ENCODE measurements around the gene SYNGR3.

SYNGR3 gene

DNA sequence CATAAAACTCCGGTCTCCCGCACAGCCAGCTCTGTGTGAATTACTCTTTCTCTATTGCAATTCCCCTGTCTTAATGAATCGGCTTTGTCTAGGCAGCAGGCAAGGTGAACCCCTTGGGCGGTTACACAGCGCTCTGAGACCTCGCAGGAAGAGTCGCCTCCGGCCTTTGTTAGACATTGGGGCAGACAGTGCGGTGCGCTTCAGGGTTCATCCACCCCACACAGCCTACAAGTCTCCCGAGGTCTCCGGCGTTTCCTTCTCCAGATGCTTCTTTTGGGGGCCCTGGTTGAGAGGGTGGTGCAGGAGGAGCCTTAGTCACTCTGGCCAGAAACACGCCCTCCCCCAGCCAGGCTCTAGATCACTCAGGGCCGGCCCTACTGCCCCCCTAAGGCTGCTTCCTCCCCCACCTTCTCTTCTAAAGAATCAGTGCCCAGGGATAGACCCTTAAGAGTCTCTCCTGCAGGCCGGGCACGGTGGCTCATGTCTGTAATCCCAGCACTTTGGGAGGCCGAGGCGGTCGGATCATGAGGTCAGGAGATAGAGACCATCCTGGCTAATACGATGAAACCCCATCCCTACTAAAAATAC, 45.1 kb upstream of the SYNGR3 start:
- no peak overlapping the region for H3K4me3 ChIP-seq (ENCODE audit: low read depth, low read length)
- no peak for DNase-seq (ENCODE audit: low read depth)
- TF ChIP-seq, protein P1, sequence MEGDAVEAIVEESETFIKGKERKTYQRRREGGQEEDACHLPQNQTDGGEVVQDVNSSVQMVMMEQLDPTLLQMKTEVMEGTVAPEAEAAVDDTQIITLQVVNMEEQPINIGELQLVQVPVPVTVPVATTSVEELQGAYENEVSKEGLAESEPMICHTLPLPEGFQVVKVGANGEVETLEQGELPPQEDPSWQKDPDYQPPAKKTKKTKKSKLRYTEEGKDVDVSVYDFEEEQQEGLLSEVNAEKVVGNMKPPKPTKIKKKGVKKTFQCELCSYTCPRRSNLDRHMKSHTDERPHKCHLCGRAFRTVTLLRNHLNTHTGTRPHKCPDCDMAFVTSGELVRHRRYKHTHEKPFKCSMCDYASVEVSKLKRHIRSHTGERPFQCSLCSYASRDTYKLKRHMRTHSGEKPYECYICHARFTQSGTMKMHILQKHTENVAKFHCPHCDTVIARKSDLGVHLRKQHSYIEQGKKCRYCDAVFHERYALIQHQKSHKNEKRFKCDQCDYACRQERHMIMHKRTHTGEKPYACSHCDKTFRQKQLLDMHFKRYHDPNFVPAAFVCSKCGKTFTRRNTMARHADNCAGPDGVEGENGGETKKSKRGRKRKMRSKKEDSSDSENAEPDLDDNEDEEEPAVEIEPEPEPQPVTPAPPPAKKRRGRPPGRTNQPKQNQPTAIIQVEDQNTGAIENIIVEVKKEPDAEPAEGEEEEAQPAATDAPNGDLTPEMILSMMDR (IDR thresholded peaks at IDR 0.05; ENCODE audit: control insufficient read depth, extremely low read depth, insufficient read depth): no peak

GRCh38 chr16:1945559-1946391, 44.0 kb upstream of the SYNGR3 start:
- no peak for DNase-seq (ENCODE audit: low read depth)
- no peak overlapping the region for H3K4me3 ChIP-seq (ENCODE audit: low read depth, low read length)
- TF ChIP-seq, protein P1 (IDR thresholded peaks at IDR 0.05; ENCODE audit: control insufficient read depth, extremely low read depth, insufficient read depth): no peak

DNA sequence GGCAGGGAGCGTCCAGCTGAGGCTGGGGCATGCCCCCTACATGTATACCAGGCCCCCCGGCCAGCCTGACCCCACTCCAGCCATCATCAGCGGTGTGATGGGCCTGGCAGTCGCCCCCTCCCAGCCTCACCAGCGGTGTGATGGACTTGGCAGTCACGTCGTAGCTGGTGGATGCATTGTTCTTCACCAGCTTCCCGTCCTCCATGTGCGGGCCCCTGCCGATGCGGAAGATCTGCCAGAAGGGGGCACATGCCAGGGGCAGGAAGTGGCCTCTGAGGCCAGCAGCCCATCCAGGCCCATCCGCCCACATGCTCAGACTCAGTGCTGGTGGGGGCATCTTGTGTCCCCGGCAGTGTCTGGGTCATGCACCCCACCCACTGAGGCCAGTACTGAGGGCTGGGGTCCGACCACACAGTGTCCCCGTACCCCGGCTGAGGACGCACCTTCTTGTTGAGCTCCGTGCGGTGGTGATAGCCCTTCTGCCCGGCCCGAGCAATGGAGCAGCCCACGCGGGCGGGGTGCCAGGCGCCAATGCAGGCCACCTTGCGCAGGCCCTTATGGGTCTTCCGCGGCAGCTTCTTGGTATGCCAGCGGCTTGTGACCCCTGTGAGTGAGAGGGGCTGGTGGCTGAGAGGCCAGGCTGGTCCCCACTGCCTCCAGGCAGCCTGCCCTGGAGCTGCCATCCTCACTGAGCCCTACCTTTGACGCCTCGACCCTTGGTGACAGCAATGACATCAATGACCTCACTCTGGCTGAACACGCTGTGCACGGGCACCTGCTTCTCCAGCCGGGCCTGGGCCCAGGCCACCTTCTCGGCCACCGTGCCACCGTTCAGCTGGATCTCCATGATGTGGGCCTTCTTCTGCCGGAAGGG, 43.0 kb upstream of the SYNGR3 start:
- no peak for DNase-seq (ENCODE audit: low read depth)
- no peak overlapping the region for H3K4me3 ChIP-seq (ENCODE audit: low read depth, low read length)
- TF ChIP-seq, protein P1 (IDR thresholded peaks at IDR 0.05; ENCODE audit: control insufficient read depth, extremely low read depth, insufficient read depth): no peak

DNA sequence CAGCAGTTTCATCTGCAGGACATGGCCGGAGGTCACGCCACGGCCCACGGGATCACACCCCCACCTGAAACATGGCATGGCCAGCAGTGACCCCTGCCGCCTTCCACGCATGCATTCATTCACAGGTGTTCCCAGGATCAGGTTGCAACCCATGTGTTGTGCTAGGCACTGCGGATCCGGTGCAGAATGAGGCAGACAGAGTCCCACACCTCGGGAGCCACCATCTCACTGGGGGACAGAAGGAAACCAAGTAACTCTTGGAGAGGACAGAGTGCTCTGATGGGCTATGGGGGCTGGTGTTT, 42.5 kb upstream of the SYNGR3 start:
- no peak overlapping the region for H3K4me3 ChIP-seq (ENCODE audit: low read depth, low read length)
- TF ChIP-seq, protein P1 (IDR thresholded peaks at IDR 0.05; ENCODE audit: control insufficient read depth, extremely low read depth, insufficient read depth): no peak
- DNase-seq (ENCODE audit: low read depth): no peak

- DNase-seq (ENCODE audit: low read depth): no peak
- no peak overlapping the region for H3K4me3 ChIP-seq (ENCODE audit: low read depth, low read length)
- TF ChIP-seq, protein P1 (IDR thresholded peaks at IDR 0.05; ENCODE audit: control insufficient read depth, extremely low read depth, insufficient read depth): no peak
These were observed 40.3 kb upstream of the SYNGR3 start for GRCh38 chr16:1949507-1949906.

DNA sequence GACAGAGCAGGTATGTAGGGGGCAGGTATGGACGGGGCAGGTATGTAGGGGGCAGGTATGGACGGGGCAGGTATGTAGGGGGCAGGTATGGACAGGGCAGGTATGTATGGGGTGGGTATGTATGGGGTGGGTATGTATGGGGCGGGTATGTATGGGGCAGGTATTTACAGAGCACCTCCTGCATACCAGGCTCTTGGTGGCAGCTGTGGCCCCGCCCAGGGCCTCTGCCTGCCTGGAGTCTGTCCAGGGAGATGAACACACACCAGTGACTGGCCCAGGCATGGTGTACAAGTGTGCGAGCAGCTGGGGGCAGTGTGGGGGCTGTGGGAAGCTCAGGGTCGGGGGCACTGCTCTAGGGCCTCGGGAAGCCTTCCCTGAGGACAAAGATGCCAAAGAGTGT, 39.7 kb upstream of the SYNGR3 start:
- no peak overlapping the region for H3K4me3 ChIP-seq (ENCODE audit: low read depth, low read length)
- no peak for DNase-seq (ENCODE audit: low read depth)
- TF ChIP-seq, protein P1 (IDR thresholded peaks at IDR 0.05; ENCODE audit: control insufficient read depth, extremely low read depth, insufficient read depth): no peak
